Hepatocyte (in vitro differentiated cells): ENCODE data around the gene ZNF423. TPM values are rescaled to one million over a fixed set of nuclear protein-coding genes. Genes with fewer than 3 reads are reported as not detected.

Experiments
- DNase-seq: peaks from one replicate; pipeline ENCODE4 v3.0.0-alpha.2; 2016; ENCODE audit warnings: low spot score
- H2AFZ ChIP-seq: fragments of 200-600 bp; sonication (generic); 2 replicates; pipeline ENCODE4 v1.6.0; 2016; ENCODE audit warnings: antibody characterized with exemption, mild to moderate bottlenecking
- H3K27ac ChIP-seq: fragments of 200-600 bp; sonication (generic); 2 replicates; pipeline ENCODE4 v1.5.1; 2016; ENCODE audit warnings: mild to moderate bottlenecking
- H3K27me3 ChIP-seq: fragments of 200-600 bp; sonication (generic); 2 replicates; pipeline ENCODE4 v1.6.1; 2016
- H3K36me3 ChIP-seq: fragments of 200-600 bp; sonication (generic); replicated peaks from 2 replicates; pipeline ENCODE4 v1.5.1; 2016; ENCODE audit warnings: low read depth; ENCODE audit not compliant: insufficient read depth
- H3K4me1 ChIP-seq: fragments of 200-600 bp; sonication (generic); 2 replicates; pipeline ENCODE4 v1.5.1; 2016; ENCODE audit warnings: mild to moderate bottlenecking, moderate library complexity; ENCODE audit not compliant: insufficient read depth
- H3K4me2 ChIP-seq: fragments of 200-600 bp; sonication (generic); 2 replicates; pipeline ENCODE4 v1.6.0; 2016
- H3K4me3 ChIP-seq: fragments of 200-600 bp; sonication (generic); 2 replicates; pipeline ENCODE4 v1.5.1; 2016; ENCODE audit warnings: mild to moderate bottlenecking
- H3K79me2 ChIP-seq: fragments of 200-600 bp; sonication (generic); 2 replicates; pipeline ENCODE4 v1.6.0; 2017; ENCODE audit warnings: mild to moderate bottlenecking
- H3K9me2 ChIP-seq: fragments of 200-600 bp; sonication (generic); replicated peaks from 2 replicates; pipeline ENCODE4 v1.6.0; 2017; ENCODE audit warnings: mild to moderate bottlenecking; ENCODE audit not compliant: insufficient read depth
- H3K9me3 ChIP-seq: fragments of 200-600 bp; sonication (generic); 2 replicates; pipeline ENCODE4 v1.5.1; 2016; ENCODE audit warnings: low read depth, mild to moderate bottlenecking
- H4K20me1 ChIP-seq: fragments of 200-600 bp; sonication (generic); 2 replicates; pipeline ENCODE4 v1.6.0; 2016; ENCODE audit warnings: mild to moderate bottlenecking; ENCODE audit not compliant: insufficient read depth, poor library complexity, severe bottlenecking
- CTCF ChIP-seq: fragments of 200-600 bp; sonication (generic); IDR thresholded peaks from 2 replicates; pipeline ENCODE4 v1.5.1; 2016; ENCODE audit warnings: antibody characterized with exemption, mild to moderate bottlenecking; ENCODE audit not compliant: poor library complexity
- EZH2 ChIP-seq: fragments of 200-600 bp; sonication (generic); IDR thresholded peaks from 2 replicates; pipeline ENCODE4 v1.6.1; 2016; ENCODE audit warnings: antibody characterized with exemption, mild to moderate bottlenecking, borderline replicate concordance
- EZH2phosphoT487 ChIP-seq: fragments of 200-600 bp; sonication (generic); IDR thresholded peaks from one replicate; pipeline ENCODE4 v1.6.1; 2018; ENCODE audit warnings: antibody characterized with exemption, mild to moderate bottlenecking, low read depth, moderate library complexity; ENCODE audit not compliant: unreplicated experiment, severe bottlenecking
- WGBS: methylation state at CpG from one replicate; pipeline ENCODE4 v1.1.6; 2016; ENCODE audit warnings: low lambda C conversion rate; ENCODE audit errors: missing lambda C conversion rate; 5-methylcytosine and 5-hydroxymethylcytosine counted together
- polyA plus RNA-seq: library from polyadenylated mRNA; unstranded; fragments of >200 nt; fragmentation: Nextera tagmentation; extraction: Ambion mirVana; gene quantifications from 2 replicates; pipeline ENCODE4 v1.2.1, GENCODE V29; 2016
- total RNA-seq: library from RNA; depleted of rRNA; stranded (reverse); fragments of >200 nt; gene quantifications from 2 replicates; pipeline ENCODE4 v1.2.3, GENCODE V29; 2014

ZNF423 gene
- total and polyA plus RNA-seq, 2 experiments from 2014 or later, result 9.6 to 11.8 TPM

- Histone ChIP-seq H3K9me2 (no peaks in the 10 kb centered on the region), H3K36me3 (no peaks in the 10 kb centered on the region), H3K4me3 (no peak overlapping the region), H3K27ac (no peak overlapping the region), H2AFZ (no peak overlapping the region), H4K20me1 (no peaks in the 10 kb centered on the region), H3K9me3 (no peaks in the 10 kb centered on the region), H3K4me2 (no peak overlapping the region), H3K79me2 (no peaks in the 10 kb centered on the region), H3K27me3 (no peaks in the 10 kb centered on the region), H3K4me1 (no peaks in the 10 kb centered on the region)
- no peak for DNase-seq
- WGBS, result 96% methylated on average over 10 of the region's 10 CpGs
- no peak for TF ChIP-seq EZH2phosphoT487
- no peak for TF ChIP-seq EZH2
- no peak for TF ChIP-seq CTCF
These were observed 117.9 kb downstream of the ZNF423 start for GRCh38 chr16:49738001-49738400.

DNA sequence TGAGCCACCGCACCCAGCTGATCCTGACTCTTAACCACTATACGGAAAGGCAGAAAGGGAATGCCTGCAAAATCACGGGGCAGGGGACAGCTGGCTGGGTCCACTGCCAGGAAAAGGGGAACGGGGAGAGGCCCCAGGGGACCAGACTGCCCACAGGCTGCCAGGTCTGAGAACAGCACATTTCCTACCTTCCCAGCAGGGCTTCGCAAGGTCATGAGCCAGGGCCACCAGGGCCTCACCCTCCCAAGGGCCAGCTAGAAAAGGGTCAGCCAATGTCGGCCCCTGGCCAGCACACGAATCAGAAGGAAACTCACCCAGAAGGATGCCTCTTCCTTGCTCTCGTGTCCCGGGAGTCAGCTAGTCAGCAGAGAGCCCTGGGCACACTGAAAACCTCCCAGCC is 118.4 kb downstream of the ZNF423 start:
- WGBS, result 90% methylated on average over 8 of the region's 9 CpGs
- H3K27ac ChIP-seq, result no peak overlapping the region
- no peaks in the 10 kb centered on the region for H3K27me3 ChIP-seq

DNA sequence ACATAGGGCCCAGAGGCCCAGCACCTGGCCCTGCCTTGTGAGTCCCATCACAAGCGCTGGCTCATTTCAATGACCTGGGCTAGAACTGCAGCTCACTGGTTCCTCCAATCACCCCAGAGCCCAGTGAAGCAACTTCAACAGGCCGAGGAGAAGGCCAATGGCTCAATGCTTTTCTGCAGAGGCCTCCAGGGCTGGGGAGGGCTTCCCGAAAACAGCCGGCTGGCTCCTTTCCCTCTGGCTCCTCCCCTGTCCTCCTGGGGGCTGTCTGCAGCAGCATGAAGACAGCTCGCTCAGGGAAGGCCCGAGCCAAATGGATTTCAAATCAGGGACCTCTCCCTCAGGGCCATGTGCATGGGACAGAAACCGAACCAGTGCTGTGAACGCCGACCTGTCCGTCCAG is 121.6 kb downstream of the ZNF423 start:
- Histone ChIP-seq H3K4me3 (no peak overlapping the region), H3K9me3 (no peaks in the 10 kb centered on the region), H4K20me1 (no peaks in the 10 kb centered on the region), H3K36me3 (no peaks in the 10 kb centered on the region), H3K4me2 (no peak overlapping the region), H3K27ac (no peak overlapping the region), H3K9me2 (no peaks in the 10 kb centered on the region), H2AFZ (no peak overlapping the region), H3K4me1 (no peaks in the 10 kb centered on the region), H3K27me3 (no peaks in the 10 kb centered on the region), H3K79me2 (no peaks in the 10 kb centered on the region)
- 83% methylated on average over 10 of the region's 10 CpGs for WGBS
- DNase-seq, result no peak
- TF ChIP-seq CTCF (no peak), EZH2 (no peak), EZH2phosphoT487 (no peak)

More for the DNA sequence above, 118.4 kb downstream of the ZNF423 start:
- no peaks in the 10 kb centered on the region for H3K9me3 ChIP-seq
- H4K20me1 ChIP-seq, result no peaks in the 10 kb centered on the region
- DNase-seq, result no peak
- H3K36me3 ChIP-seq, result no peaks in the 10 kb centered on the region
- H3K9me2 ChIP-seq, result no peaks in the 10 kb centered on the region
- no peaks in the 10 kb centered on the region for H3K4me1 ChIP-seq
- H3K4me2 ChIP-seq, result no peak overlapping the region
- H3K4me3 ChIP-seq, result no peak overlapping the region
- no peak for TF ChIP-seq EZH2phosphoT487
- TF ChIP-seq CTCF, result no peak
- no peak for TF ChIP-seq EZH2
- H2AFZ ChIP-seq, result no peak overlapping the region
- no peaks in the 10 kb centered on the region for H3K79me2 ChIP-seq
